Islet of Langerhans (tissue), 1 donor: ENCODE data around the gene SHOC2.
"Not testable (repeated sequence)": the region's sequence is repeated elsewhere in the genome, so short reads cannot be mapped to it uniquely, and the experiment has no call there.

Source experiments
- FAIRE-seq: peaks from one replicate; lab custom pipeline; 2011; peaks lifted over from hg19 to GRCh38; lab: Jason Lieb, UNC

Gene SHOC2

GRCh38 chr10:110901954-110902819 lies 17.2 kb upstream of the SHOC2 start:
- FAIRE-seq: peak; percentile 88

- FAIRE-seq: peak; percentile 43
These were observed 15.8 kb upstream of the SHOC2 start for GRCh38 chr10:110903280-110904278.

GRCh38 chr10:110910138-110910537 lies 9.3 kb upstream of the SHOC2 start:
- no peak for FAIRE-seq

GRCh38 chr10:110912374-110912773 lies 7.0 kb upstream of the SHOC2 start:
- FAIRE-seq: no peak

GRCh38 chr10:110914431-110914830 lies 5.0 kb upstream of the SHOC2 start:
- no peak for FAIRE-seq

GRCh38 chr10:110915035-110915434 lies 4.4 kb upstream of the SHOC2 start:
- FAIRE-seq: no peak

GRCh38 chr10:110915600-110915999 lies 3.8 kb upstream of the SHOC2 start:
- not testable (repeated sequence) for FAIRE-seq

- no peak for FAIRE-seq
These were observed 2.7 kb upstream of the SHOC2 start for GRCh38 chr10:110916554-110917346.

GRCh38 chr10:110918269-110918642 lies 1.1 kb upstream of the SHOC2 start:
- FAIRE-seq: peak; percentile 72

- FAIRE-seq: peak; percentile 100
These were observed 608 bp upstream of the SHOC2 start, which contains the start of gene BBIP1 for GRCh38 chr10:110918643-110919348. Gene BBIP1 (minus strand): TSS chr10:110919180. CDS start chr10:110918157, 1,023 bp downstream.

GRCh38 chr10:110919971-110920881 lies 822 bp downstream of the SHOC2 start:
- FAIRE-seq: no peak

- peak; percentile 89 for FAIRE-seq
These were observed 4.6 kb downstream of the SHOC2 start for GRCh38 chr10:110923856-110924493.

GRCh38 chr10:110927461-110927860 lies 8.1 kb downstream of the SHOC2 start:
- no peak for FAIRE-seq

GRCh38 chr10:110931769-110932381 lies 12.5 kb downstream of the SHOC2 start:
- FAIRE-seq: peak; percentile 55

GRCh38 chr10:110932505-110933180 lies 13.2 kb downstream of the SHOC2 start:
- peak; percentile 41 for FAIRE-seq

- no peak for FAIRE-seq
These were observed 17.4 kb downstream of the SHOC2 start for GRCh38 chr10:110936757-110937156.

GRCh38 chr10:110939419-110939818 lies 20.0 kb downstream of the SHOC2 start:
- peak; percentile 90 for FAIRE-seq

- no peak for FAIRE-seq
These were observed 25.5 kb downstream of the SHOC2 start for GRCh38 chr10:110944792-110945396.
